Epithelial cell of proximal tubule (primary cell): ENCODE results near the gene GATA3. TPM values are rescaled to one million over a fixed set of nuclear protein-coding genes. Genes with fewer than 3 reads are reported as not detected.

Experiments used
- DNase-seq: peaks from one replicate; pipeline ENCODE4 v3.0.0-alpha.2; 2011; ENCODE audit warnings: low read depth
- H3K4me3 ChIP-seq: 2 replicates; pipeline ENCODE4 v1.5.1; 2011; ENCODE audit warnings: low read depth, mild to moderate bottlenecking, low read length
- total RNA-seq: library from RNA; depleted of rRNA; stranded (reverse); fragments of >200 nt; gene quantifications from 2 replicates; pipeline ENCODE4 v1.2.3, GENCODE V29; 2015
- TF ChIP-seq, protein P1 (sequence below): conservative IDR thresholded peaks from 2 replicates; pipeline ENCODE4 v1.5.1; 2012; ENCODE audit warnings: low read depth, mild to moderate bottlenecking, low read length

The GATA3 gene
- 3.2 and 3.7 TPM in 2 replicates for total RNA-seq

DNA sequence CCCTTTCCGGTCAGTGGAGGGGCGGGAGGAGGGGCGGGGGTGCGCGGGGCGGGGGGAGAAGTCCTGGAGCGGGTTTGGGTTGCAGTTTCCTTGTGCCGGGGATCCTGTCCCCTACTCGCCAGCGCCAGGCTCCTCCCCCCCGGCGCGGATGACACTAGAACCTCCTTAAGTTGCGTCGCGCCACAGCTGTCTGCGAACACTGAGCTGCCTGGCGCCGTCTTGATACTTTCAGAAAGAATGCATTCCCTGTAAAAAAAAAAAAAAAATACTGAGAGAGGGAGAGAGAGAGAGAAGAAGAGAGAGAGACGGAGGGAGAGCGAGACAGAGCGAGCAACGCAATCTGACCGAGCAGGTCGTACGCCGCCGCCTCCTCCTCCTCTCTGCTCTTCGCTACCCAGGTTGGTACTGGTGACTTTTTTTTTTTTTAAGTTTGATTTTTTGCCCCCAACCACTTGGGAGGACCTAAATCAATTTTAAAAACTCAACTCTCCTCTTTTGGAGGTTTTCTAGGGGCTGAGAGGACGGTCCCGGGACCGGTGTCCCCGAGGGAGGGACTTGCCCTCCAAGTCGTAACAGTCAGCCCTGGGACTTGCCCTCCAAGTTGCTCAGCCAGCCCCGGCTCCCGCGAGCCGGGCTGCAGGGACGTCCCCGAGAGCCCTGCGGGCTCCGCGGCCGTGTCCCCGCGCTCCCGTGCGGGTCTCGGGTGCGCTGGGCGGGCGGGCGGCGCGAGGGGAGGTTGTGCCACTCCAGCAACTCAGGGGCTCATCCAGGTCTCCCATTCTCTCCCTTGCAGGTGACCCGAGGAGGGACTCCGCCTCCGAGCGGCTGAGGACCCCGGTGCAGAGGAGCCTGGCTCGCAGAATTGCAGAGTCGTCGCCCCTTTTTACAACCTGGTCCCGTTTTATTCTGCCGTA, at the start of gene GATA3:
Gene GATA3 (plus strand): TSS at position 195 of the 914 bp plus-strand sequence. CDS start 968 bp downstream, outside the sequence.
- H3K4me3 ChIP-seq: peak within 1 kb of the TSS; percentile 33
- TF ChIP-seq, protein P1, sequence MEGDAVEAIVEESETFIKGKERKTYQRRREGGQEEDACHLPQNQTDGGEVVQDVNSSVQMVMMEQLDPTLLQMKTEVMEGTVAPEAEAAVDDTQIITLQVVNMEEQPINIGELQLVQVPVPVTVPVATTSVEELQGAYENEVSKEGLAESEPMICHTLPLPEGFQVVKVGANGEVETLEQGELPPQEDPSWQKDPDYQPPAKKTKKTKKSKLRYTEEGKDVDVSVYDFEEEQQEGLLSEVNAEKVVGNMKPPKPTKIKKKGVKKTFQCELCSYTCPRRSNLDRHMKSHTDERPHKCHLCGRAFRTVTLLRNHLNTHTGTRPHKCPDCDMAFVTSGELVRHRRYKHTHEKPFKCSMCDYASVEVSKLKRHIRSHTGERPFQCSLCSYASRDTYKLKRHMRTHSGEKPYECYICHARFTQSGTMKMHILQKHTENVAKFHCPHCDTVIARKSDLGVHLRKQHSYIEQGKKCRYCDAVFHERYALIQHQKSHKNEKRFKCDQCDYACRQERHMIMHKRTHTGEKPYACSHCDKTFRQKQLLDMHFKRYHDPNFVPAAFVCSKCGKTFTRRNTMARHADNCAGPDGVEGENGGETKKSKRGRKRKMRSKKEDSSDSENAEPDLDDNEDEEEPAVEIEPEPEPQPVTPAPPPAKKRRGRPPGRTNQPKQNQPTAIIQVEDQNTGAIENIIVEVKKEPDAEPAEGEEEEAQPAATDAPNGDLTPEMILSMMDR: no peak
- no peak for DNase-seq

DNA sequence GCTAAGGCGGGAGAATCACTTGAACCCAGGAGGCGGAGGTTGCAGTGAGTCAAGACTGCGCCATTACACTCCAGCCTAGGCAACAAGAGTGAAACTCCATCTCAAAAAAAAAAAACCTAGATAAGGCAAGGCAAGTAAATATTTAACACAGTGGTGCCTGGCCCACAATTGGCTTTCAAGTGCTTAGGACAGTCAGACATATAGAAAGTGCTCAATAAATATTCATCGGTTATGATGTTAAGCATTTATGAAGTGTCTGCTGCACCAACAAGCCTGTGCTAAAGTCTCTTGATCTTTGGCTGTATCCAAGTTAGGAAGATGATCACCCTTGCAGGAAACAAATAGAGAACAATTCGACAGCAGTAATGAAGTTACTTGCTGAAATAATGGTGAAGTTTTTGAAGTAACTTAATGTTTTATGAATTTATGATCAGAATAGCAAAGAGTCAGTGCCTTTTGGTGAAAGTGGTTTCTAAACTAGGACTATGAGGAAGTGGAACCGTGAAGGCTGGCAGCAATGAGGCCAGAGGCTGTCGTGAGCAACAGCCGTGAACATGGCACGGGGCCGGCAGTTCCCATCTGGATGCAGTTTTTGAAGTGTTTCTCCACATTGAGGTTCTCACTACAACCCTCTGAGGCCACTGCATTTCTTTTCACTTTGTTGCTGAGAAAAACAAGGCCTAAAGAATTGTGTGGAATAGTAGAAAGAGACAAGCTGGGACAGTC, 48.1 kb upstream of the GATA3 start:
- no peak for DNase-seq
- TF ChIP-seq, protein P1: no peak
- no peak overlapping the region for H3K4me3 ChIP-seq

DNA sequence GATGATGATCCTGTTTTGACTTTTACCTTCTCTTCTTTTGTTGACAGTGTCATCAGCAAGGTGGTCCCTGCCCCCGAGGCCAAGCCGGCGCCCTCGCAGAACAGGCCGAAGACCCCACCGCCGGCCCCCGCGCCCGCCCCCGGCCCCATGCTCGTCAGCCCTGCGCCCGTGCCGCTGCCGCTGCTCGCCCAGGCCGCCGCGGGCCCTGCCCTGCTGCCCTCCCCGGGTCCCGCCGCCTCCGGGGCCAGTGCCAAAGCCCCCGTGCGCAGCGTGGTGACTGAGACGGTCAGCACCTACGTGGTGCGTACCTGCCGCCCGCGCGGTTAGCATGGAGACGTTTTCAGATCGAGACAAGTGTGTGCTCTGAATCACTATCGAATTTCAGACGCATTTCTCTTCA, 45.5 kb upstream of the GATA3 start:
- TF ChIP-seq, protein P1: no peak
- no peak overlapping the region for H3K4me3 ChIP-seq
- DNase-seq: no peak

DNA sequence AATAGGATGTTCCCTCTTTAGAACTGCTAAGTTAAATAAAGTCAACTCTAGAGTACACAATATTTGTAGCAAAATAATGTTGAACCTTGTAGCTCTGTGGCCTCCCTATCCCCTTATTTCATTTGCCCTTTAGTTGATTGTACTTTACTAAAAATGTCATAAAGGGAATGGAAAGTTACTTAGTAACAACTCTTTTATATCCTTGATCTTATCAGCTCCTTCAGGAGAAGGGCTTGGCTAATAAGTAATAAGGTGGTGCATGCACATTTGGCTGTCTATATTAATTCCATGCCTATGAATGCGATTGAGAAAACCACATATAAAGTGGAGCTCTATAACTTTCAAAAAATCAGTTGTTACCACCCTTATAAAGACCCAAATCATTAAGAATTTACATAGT, 41.5 kb upstream of the GATA3 start:
- H3K4me3 ChIP-seq: no peak overlapping the region
- TF ChIP-seq, protein P1: no peak
- DNase-seq: no peak

DNA sequence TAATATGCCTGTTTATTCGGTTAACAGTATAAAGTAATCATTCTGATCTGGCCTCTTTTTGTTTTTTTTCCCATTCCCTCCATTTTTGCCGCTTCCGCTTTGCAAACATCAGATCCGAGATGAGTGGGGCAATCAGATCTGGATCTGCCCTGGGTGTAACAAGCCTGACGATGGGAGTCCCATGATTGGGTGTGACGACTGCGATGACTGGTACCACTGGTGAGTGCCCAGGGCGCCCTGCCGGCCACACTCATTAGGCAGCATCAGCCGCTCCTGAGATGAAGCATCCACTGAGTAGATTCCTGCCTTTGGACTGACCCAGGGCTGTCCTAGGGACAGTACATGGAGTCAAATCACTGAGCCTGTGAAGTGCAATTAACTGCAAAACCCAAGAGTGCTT, 40.9 kb upstream of the GATA3 start:
- no peak overlapping the region for H3K4me3 ChIP-seq
- TF ChIP-seq, protein P1: no peak
- no peak for DNase-seq

DNA sequence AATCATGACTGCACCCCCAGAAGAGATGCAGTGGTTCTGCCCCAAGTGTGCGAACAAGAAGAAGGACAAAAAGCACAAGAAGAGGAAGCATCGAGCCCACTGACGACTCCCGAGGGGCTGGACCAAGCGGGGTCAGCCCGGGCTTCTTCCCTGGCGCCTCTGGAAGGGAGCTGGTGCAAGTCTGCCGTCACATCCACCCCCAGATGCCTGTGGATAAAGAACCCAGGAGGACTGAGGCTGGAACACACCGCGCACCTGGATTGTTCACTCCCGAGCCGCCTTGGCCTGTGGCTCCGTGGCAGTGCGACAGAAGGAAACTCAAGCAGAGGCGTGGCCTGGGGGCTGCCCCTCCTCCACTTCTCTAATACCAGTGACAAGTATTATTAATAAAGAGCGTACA, 39.8 kb upstream of the GATA3 start:
- TF ChIP-seq, protein P1: no peak
- no peak overlapping the region for H3K4me3 ChIP-seq
- no peak for DNase-seq
